B cell (primary cell): Measurements from ENCODE around the gene PTPN22. TPM values are rescaled to one million over a fixed set of nuclear protein-coding genes. Genes with fewer than 3 reads are reported as not detected.

Experiments used
- ATAC-seq: fragments of 200-7000 bp; cut with Tn5 transposase; one replicate; pipeline ENCODE4 v1.10.0; 2021; ENCODE audit warnings: low read depth, mild to moderate bottlenecking, moderate number of reproducible peaks, moderate library complexity
- CTCF ChIA-PET: fragments of 350-600 bp; sonication (Branson Sonifier 250); formaldehyde crosslinking; loops from one replicate; lab custom pipeline; 2021; ENCODE audit warnings: antibody characterized with exemption, inconsistent platforms; lab: Charles Lee
- POLR2A ChIA-PET: fragments of 350-600 bp; sonication (Branson Sonifier 250); formaldehyde crosslinking; loops from one replicate; lab custom pipeline; 2021; ENCODE audit warnings: antibody characterized with exemption; lab: Charles Lee
- DNase-seq: peaks from one replicate; pipeline ENCODE4 v3.0.0; 2013
- H2AFZ ChIP-seq: 2 replicates; pipeline ENCODE4 v1.6.1; 2012; ENCODE audit warnings: mild to moderate bottlenecking, low read depth, low read length; ENCODE audit not compliant: insufficient read depth, poor library complexity, severe bottlenecking
- H3K27ac ChIP-seq, 2 donors: 1 replicate in 1 of 2; 2 replicates in 1 of 2; pipeline ENCODE4 v1.5.1; 2012 to 2013; ENCODE audit warnings: low read length in 2 of 2, mild to moderate bottlenecking in 2 of 2, moderate library complexity in 1 of 2
- H3K27me3 ChIP-seq, 4 experiments: fragments of 200-600 bp in 1 of 4; sonication (generic) in 1 of 4; replicated peaks in 1 of 4; 1 replicate in 2 of 4; 2 replicates in 2 of 4; pipeline versions ENCODE4 v1.6.1 to v1.7.0; 2013 to 2016; ENCODE audit warnings: low read length in 3 of 4, mild to moderate bottlenecking in 2 of 4, mixed read lengths in 1 of 4, moderate library complexity in 1 of 4; ENCODE audit not compliant: insufficient read depth in 4 of 4, control insufficient read depth in 3 of 4; ENCODE audit errors: control extremely low read depth in 1 of 4
- H3K36me3 ChIP-seq, 2 experiments: replicated peaks in 1 of 2; 1 replicate in 1 of 2; 2 replicates in 1 of 2; pipeline versions ENCODE4 v1.6.1 to v1.7.1; 2013; ENCODE audit warnings: low read length in 1 of 2; ENCODE audit not compliant: insufficient read depth in 2 of 2, control insufficient read depth in 1 of 2; ENCODE audit errors: control extremely low read depth in 1 of 2, extremely low read depth in 1 of 2
- H3K4me1 ChIP-seq, 2 donors: fragments of 200-600 bp in 1 of 2; sonication (generic) in 1 of 2; 1 replicate in 1 of 2; 2 replicates in 1 of 2; pipeline versions ENCODE4 v1.5.1 to v1.6.1; 2013 to 2017; ENCODE audit warnings: low read length in 2 of 2; ENCODE audit not compliant: control insufficient read depth in 2 of 2, insufficient read depth in 2 of 2
- H3K4me2 ChIP-seq: replicated peaks from 2 replicates; pipeline ENCODE3; 2012; ENCODE audit warnings: mild to moderate bottlenecking, low read depth, low read length; ENCODE audit not compliant: poor library complexity, severe bottlenecking
- H3K4me3 ChIP-seq, 5 experiments: fragments of 200-600 bp in 1 of 5; sonication (generic) in 1 of 5; 1 replicate in 3 of 5; 2 replicates in 2 of 5; pipeline versions ENCODE4 v1.5.1 to v1.7.0; 2011 to 2016; ENCODE audit warnings: low read length in 4 of 5, mild to moderate bottlenecking in 4 of 5, low read depth in 2 of 5, control low read depth in 1 of 5, moderate library complexity in 1 of 5; ENCODE audit not compliant: insufficient read depth in 1 of 5; ENCODE audit errors: control extremely low read depth in 1 of 5, extremely low read depth in 1 of 5
- H3K79me2 ChIP-seq: fragments of 200-600 bp; sonication (generic); one replicate; pipeline ENCODE4 v1.6.0; 2016; ENCODE audit warnings: low read length; ENCODE audit not compliant: control insufficient read depth, insufficient read depth
- H3K9ac ChIP-seq: fragments of 200-600 bp; sonication (generic); 2 replicates; pipeline ENCODE4 v1.6.1; 2017; ENCODE audit warnings: mild to moderate bottlenecking, low read length, moderate library complexity
- H3K9me3 ChIP-seq, 3 donors: one replicate each; pipeline versions ENCODE4 v1.6.1 to v1.7.1; 2013; ENCODE audit warnings: low read length in 2 of 3; ENCODE audit not compliant: control insufficient read depth in 2 of 3, insufficient read depth in 1 of 3; ENCODE audit errors: control extremely low read depth in 1 of 3
- H4K20me1 ChIP-seq: 2 replicates; pipeline ENCODE4 v1.6.0; 2012; ENCODE audit warnings: mild to moderate bottlenecking, low read length; ENCODE audit not compliant: insufficient read depth, control insufficient read depth, poor library complexity, severe bottlenecking
- H3K27ac Mint-ChIP-seq: one replicate; pipeline ENCODE4 v1.8.0; 2021; ENCODE audit warnings: mixed read lengths
- H3K27me3 Mint-ChIP-seq: one replicate; pipeline ENCODE4 v1.8.0; 2021; ENCODE audit warnings: mixed read lengths
- H3K4me1 Mint-ChIP-seq: one replicate; pipeline ENCODE4 v1.8.0; 2021; ENCODE audit warnings: mixed read lengths
- H3K4me3 Mint-ChIP-seq: one replicate; pipeline ENCODE4 v1.8.0; 2021; ENCODE audit warnings: mixed read lengths
- H3K9me3 Mint-ChIP-seq: one replicate; pipeline ENCODE4 v1.8.0; 2022; ENCODE audit warnings: mixed read lengths; ENCODE audit not compliant: insufficient read depth
- EZH2 ChIP-seq: IDR thresholded peaks from 2 replicates; pipeline ENCODE4 v1.6.1; 2012; ENCODE audit warnings: borderline replicate concordance, low read depth, mild to moderate bottlenecking, moderate library complexity, low read length; ENCODE audit not compliant: insufficient read depth, poor library complexity, severe bottlenecking
- WGBS: methylation state at CpG from one replicate; pipeline ENCODE4 v1.1.5; 2013; ENCODE audit warnings: missing lambda C conversion rate; ENCODE audit not compliant: insufficient coverage; 5-methylcytosine and 5-hydroxymethylcytosine counted together
- intact Hi-C: fragments of 100-400 bp; cut with micrococcal nuclease; formaldehyde crosslinking; loops from one replicate; pipeline ENCODE4 v1.10.0; 2022
- polyA plus RNA-seq: library from polyadenylated mRNA; depleted of rRNA; stranded (reverse); fragments of >200 nt; gene quantifications from 2 replicates; pipeline ENCODE4 v1.2.3, GENCODE V29; 2012
- total RNA-seq, 2 donors: library from RNA; stranded (reverse); fragments of 120-200 nt in 1 of 2; gene quantifications; 1 replicate in 1 of 2; 2 replicates in 1 of 2; pipeline versions ENCODE4 v1.2.3 to v1.2.4, GENCODE V29; 2013 to 2022
- TF ChIP-seq, protein P1 (sequence below): fragments of 200-600 bp; IDR thresholded peaks from one replicate; pipeline ENCODE4 v1.8.0; 2022; ENCODE audit warnings: antibody characterized with exemption, mild to moderate bottlenecking

The PTPN22 gene
- total and polyA plus RNA-seq, 2 donors (not counting 1 experiment from before 2014, with no cell fraction given) = 14.3 to 37.4 TPM

DNA sequence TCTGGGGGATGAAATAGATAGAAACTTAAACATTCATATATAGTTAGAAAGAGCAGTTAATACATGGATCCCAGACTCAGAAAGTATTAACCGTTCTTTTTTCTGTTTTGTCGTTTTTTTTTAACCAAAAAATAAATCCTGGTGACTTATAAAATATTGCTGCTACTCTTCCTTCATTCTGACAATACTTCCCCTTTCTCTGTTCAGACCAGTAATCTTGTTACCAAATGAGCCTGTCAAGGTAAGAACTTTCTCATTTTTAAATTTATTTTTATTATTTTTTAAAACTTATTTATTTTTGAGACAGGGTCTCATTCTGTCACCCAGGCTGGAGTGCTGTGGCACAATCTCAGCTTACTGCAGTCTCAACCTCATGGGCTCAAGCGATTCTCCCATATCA lies 13.7 kb downstream of the PTPN22 start:
- Histone ChIP-seq H3K27ac (peak overlapping the region; percentile 73 to 80), H3K27me3 (no peaks in the 10 kb centered on the region), H3K9ac (peak overlapping the region; percentile 33), H3K4me3 (peak overlapping the region in 2 of 5 experiments; percentile 15 to 18), H3K79me2 (peaks cover 21% of the 10 kb centered on the region), H3K4me1 (peaks cover 55 to 57% of the 10 kb centered on the region in 2 donors), H4K20me1 (no peaks in the 10 kb centered on the region), H3K36me3 (peaks cover 6 to 22% of the 10 kb centered on the region in 2 experiments), H2AFZ (no peak overlapping the region), H3K9me3 (no peaks in the 10 kb centered on the region), H3K4me2 (peak overlapping the region; percentile 68)
- POLR2A ChIA-PET = interaction anchor here (1.4 kb wide), 2 partner anchors 25 to 47 kb away, joined by 4 to 5 read pairs; partner anchors contain the start of gene AP4B1
- H3K9me3 Mint-ChIP-seq = no peaks in the 10 kb centered on the region
- peak overlapping the region; percentile 79 for H3K27ac Mint-ChIP-seq
- CTCF ChIA-PET = interaction anchor here (2.1 to 4.2 kb wide), 3 partner anchors 17 to 44 kb away, joined by 6 to 36 read pairs (median 15); no protein-coding TSS in a partner anchor
- no peaks in the 10 kb centered on the region for H3K27me3 Mint-ChIP-seq
- no peak for ATAC-seq
- H3K4me1 Mint-ChIP-seq = peaks cover 54% of the 10 kb centered on the region
- WGBS = 40% methylated on average over 1 of the region's 3 CpGs
- TF ChIP-seq EZH2 = no peak
- TF ChIP-seq, protein P1, sequence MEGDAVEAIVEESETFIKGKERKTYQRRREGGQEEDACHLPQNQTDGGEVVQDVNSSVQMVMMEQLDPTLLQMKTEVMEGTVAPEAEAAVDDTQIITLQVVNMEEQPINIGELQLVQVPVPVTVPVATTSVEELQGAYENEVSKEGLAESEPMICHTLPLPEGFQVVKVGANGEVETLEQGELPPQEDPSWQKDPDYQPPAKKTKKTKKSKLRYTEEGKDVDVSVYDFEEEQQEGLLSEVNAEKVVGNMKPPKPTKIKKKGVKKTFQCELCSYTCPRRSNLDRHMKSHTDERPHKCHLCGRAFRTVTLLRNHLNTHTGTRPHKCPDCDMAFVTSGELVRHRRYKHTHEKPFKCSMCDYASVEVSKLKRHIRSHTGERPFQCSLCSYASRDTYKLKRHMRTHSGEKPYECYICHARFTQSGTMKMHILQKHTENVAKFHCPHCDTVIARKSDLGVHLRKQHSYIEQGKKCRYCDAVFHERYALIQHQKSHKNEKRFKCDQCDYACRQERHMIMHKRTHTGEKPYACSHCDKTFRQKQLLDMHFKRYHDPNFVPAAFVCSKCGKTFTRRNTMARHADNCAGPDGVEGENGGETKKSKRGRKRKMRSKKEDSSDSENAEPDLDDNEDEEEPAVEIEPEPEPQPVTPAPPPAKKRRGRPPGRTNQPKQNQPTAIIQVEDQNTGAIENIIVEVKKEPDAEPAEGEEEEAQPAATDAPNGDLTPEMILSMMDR = no peak
- H3K4me3 Mint-ChIP-seq = peak overlapping the region; percentile 72
- intact Hi-C loops = loop anchor here (2.0 kb wide), 2 partner anchors 19 to 71 kb away; partner anchors contain the start of gene HIPK1
- DNase-seq = peak; percentile 24

DNA sequence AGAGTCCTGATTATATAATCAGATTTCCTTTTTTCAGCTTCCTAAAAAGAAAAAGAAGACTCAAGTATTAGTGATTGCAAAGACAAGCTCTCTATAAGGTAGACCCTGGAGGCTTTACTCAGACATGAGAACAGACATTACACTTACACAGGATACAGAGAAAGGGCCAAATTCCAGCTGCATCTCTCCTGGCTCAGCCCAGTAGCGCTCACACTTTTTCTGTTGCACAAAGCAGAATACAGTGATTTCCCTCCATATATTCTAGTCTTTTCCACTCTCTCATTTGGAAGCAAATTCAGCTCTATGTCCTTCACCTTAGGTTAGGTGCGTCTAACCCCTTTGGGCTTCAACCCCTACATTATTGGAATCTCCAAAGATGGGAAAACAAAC lies 15.1 kb downstream of the PTPN22 start:
- Histone ChIP-seq H3K9me3 (no peaks in the 10 kb centered on the region), H3K36me3 (peaks cover 10 to 32% of the 10 kb centered on the region in 2 experiments), H3K4me1 (peaks cover 41 to 44% of the 10 kb centered on the region in 2 donors), H2AFZ (no peak overlapping the region), H3K27me3 (no peaks in the 10 kb centered on the region), H3K4me2 (no peak overlapping the region), H3K79me2 (peaks cover 9% of the 10 kb centered on the region), H3K4me3 (no peak overlapping the region), H3K9ac (no peak overlapping the region), H4K20me1 (no peaks in the 10 kb centered on the region), H3K27ac (peak overlapping the region; percentile 9 to 74)
- TF ChIP-seq EZH2 = no peak
- TF ChIP-seq, protein P1 = no peak
- intact Hi-C loops = no loop called here
- ChIA-PET CTCF (interaction anchor here (0.6 to 4.2 kb wide), 6 partner anchors 11 to 1253 kb away, joined by 3 to 36 read pairs (median 3); partner anchors contain the start of genes AP4B1, DCLRE1B and OLFML3), POLR2A (no interaction called here)
- DNase-seq = no peak
- no peak for ATAC-seq
- no peak overlapping the region for H3K4me3 Mint-ChIP-seq
- 100% methylated on average over 1 of the region's 2 CpGs for WGBS
- H3K27ac Mint-ChIP-seq = no peak overlapping the region
- H3K27me3 Mint-ChIP-seq = no peaks in the 10 kb centered on the region
- no peaks in the 10 kb centered on the region for H3K9me3 Mint-ChIP-seq
- H3K4me1 Mint-ChIP-seq = peaks cover 42% of the 10 kb centered on the region
